Measurements from ENCODE around the gene ATP4A.

The ATP4A gene

DNA sequence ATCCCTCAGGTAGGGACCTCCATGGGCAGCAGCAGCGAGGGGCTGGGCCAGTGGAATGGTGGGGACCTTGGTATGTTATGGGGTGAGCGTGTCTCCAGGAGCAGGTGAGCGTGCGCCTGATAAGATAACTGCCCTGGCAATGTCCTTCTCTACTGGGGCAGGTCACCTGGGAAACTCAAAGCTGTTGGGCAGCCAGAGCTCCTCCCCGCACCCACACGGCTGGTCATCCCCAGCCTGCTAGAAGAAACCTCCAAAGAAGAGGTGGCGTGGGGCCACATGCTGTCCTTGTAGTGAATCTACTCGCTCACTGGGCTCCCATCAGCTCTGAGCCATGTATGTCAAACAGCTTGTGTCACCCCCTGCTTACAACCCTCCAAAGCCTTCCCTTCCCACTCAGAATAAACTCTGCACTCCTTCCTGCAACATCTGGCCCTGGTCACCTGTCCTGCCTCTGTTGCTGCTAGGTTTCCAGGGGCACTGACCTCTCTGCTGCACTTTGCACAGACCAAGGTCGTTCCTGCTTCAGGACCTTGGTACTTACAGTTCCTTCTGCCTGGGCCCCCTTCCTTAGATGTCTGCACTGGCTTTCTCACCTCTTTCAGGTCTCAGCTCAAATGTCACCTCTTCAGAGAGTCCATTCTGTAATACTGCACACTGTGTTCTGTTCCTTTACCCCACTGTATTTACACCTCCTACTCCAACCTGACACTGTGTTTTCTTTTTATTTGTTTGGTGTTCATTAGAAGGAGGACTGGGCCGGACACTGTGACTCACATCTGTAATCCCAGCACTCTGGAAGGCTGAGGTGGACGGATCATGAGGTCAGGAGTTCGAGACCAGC, 1.8 kb upstream of the ATP4A start:
- no peak for DNase-seq (ENCODE audit: low read depth)

DNA sequence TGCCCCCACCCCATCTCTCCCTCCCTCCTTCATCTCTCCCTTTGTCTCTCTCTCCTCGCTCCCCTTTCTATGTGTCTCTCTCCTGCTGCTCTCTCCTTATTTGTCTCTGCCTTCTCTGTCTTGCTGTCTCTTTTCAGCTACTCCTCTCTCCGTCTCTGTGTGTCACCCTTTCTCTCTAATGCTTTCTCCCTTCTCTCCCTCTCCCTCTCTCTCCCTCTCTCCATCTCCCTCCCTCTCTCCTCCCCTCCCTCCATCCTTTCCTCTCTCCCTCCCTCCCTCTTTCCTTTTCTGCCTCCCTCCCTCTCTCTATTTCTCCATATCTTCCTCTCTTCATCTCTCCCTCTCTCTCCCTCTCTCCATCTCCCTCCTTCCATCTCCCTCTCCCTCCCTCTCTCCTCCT, 682 bp downstream of the ATP4A start:
- DNase-seq (ENCODE audit: low read depth) = no peak

DNA sequence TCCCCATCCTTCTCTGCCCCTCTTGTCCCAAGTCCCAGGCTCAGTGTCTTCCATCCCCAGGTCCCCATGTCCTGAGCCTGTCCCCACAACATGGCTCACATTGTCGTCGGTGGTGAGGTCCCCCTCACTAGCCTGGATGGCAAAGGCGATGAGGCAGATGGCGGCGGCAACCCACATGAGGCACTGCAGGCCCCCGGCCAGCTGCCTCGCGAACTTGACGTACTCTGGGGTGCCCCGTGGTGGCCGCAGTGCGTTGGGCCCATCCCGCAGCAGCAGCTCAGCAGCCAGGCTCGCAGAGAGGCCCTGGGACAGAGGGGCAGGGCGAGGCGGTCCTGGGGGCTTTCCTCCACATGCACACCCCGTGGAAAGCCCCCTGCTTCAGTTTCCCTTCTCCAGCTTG, 1.1 kb downstream of the ATP4A start:
- no peak for DNase-seq (ENCODE audit: low read depth)

DNA sequence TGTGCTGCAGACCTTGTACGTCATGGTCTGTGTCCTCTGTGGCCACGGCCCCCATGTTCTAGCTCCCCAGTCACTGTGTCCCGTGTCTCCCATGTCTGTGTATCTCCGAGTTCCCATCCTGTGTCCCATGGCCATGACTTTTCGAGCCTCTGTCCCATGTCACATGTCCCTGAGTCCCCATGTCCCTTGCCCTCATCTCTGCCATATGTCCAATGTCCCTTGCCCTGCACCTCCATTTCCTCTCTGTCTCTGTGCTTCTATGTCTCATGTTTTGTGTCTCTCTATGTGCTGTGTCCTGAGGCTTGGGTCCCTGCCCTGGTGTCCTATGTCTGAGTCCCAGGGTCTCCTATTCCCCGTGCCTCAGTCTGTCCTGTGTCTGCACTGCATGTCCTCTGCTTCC, 2.0 kb downstream of the ATP4A start:
- DNase-seq (ENCODE audit: low read depth) = no peak

DNA sequence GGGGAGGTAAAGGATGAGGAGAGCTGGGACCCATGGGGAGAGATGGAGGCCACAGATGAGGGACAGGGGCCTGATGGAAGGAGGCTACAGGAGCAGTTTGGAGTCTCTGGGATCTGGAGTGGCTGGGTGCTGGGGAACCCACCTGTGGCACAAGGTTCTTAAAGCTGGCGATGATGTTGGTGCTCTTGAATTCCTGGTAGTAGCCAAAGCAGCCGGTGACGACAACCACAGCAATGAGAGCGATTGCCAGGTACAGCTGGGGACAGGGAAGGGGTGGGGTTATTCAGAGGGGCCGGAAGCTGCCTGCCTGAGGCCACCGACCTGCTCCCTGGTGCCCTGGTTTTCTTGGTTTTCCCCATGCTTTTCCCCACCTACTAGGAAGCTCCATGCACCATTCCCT, 2.8 kb downstream of the ATP4A start:
- no peak for DNase-seq (ENCODE audit: low read depth)

DNA sequence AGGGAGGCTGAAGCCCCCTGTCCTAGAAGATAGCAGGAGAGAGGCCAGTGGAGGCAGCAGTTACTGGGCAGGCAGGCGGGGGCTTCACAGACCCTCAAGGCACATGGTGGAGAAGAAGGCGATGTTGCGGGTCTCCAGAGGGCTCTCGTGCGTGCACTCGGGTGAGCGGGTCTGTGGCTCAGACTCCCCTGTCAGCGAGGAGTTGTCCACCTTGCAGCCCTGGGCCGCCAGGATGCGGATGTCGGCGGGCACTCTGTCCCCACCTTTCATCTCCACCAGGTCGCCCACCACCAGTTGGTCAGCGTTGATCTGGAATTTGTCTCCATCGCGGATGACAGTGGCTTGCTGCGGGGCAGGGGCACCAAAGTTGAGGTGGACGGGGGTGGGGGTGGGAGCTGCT, 3.2 kb downstream of the ATP4A start:
- DNase-seq (ENCODE audit: low read depth) = no peak

DNA sequence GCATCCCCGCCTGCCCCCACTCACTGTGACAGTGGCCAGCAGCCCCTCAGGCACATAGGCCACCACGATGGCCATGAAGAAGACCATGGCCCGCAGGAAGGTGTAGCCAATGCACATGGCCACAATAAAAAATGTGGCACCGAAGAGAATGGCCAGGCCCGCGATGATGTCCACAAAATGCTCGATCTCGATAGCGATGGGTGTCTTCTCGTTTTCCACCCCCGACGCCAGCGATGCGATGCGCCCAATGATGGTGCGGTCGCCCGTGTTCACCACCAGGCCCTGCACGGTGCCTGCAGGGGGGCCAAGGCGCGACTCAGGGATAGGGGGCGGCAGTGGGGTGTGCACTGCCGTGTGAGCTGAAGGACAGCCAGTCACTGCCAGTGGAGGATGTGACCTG, 3.7 kb downstream of the ATP4A start:
- DNase-seq (ENCODE audit: low read depth) = no peak

DNA sequence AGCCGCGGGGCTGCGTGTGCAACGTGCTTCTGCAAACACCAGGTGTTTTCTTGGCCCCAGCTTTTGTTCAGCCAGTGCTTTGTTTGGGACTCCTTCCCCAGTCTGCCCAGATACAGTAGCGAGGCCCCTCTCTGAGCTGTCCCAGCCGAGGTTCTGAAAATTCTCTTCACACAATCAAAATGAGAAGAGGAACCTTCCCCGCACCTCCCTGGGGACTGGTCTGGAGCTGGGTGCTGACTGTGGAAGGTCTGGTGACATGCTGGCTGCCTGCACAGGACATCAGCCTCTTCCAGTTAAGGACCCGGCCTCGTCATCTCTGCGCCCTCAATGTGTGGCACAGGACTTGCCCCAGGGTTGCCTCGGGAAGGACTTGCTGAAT, 4.2 kb downstream of the ATP4A start:
- no peak for DNase-seq (ENCODE audit: low read depth)

DNA sequence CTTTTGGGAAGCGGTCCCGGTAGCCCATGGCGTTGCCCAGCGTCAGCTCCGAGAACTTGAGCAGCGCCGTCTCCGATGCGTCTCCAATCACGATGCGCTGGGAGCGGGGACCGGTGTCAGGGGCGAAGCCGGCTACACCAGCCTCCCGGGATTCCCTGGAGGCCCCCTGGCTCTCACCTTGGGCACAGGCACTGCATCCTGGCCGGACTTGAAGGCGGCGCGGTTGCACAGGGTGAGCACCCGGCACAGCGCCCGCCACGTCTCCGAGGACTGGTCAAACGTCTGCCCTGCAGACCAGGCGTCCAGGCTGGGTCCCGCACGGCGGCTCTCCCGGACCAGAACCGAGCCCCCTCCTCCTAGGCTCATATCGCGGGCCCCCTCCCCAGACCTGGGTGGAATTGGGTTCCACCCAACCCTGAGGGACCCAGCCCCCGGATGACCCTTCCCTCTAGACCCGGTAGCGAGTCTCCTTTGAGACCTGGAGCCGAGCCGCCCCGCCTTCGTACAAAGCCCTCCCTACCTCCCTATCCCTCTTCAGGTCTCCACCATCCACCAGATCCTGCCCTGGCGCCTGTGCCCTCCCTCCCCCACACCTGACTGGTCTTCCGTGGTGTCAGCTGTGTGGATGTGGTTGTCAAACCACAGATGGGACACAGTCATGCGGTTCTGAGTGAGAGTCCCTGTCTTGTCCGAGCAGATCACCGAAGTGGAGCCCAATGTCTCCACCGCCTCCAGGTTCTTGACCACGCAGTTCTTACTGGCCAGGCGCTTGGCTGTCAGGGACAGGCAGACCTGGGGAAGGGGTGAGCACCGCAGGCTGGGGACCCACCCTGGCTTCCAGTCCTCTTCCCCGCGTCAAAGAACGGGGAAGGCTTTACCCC, 4.8 kb downstream of the ATP4A start:
- DNase-seq (ENCODE audit: low read depth) = no peak

DNA sequence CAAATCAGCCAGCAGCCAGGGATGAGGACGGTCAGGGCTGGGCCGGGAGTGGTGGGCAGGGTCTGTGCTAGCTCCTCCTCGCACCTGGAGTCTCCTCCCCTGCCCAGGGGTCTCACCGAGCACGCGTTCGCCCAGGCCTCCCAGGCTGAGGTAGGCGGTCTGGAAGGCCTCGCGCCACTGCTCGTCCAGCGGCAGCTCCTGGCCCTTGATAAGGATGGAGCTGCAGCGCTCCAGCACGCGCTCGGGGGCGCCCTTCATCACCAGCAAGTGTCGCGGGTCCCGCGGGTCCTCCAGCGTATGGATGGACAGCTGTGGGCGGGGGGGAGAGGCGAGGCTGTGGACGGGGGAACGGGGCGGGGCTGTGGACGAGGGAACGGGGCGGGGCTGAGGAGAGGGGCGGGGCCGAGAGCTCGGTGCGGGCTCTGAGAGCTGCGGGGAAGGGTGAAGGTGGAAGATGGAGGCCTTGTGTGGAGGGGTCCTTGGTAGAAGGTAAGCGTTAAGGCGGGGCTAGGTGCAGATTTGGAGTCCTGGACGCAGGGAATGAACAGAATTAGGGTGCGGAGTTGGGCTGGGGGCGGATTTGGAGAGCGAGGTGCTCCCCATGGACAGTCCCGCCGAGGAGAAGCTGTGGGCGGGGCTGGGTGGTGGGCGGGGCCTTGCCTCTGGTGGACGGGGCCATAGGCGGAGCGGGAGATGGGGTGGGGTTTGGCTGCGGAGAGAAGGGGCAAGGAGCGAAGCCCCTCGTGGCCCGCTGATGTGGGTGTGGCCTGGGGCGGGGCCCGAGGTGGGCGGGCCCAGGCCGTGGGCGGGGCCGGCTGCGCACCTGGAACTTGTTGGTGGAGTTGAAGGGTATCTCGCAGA, 5.7 kb downstream of the ATP4A start:
- peak; percentile 56 for DNase-seq (ENCODE audit: low read depth)

DNA sequence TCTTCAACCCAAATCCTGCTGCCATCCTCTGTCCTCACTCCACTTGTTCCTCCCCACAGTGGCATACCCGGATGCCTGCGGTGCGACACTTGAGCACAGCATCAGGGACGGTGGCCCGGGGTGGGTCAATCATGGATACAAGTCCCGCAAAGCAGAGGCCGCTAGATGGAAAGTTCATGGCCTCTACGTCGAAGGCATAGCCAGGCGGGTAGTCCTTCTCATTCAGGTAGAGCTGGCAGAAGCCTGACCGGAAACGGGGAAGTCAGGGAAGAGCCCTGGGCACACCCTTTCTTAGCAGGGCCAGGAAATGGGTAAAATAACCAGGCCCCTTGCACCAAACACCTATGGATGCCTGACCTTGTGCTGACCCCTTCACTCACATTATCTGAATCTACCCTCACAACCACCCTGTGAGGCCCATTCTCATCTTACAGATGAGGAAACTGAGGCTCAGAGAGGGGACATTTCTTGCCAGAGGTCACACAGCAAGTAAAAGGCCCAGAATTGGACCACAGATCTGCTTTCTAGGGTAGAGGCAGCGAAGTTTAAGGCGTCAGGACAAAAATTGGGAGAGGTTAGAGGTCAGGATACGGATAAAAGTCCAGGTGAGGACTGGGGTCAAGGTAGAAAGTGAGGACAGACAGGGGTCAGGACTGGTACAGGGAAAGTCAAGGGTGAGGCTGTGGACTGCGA, 6.5 kb downstream of the ATP4A start:
- no peak for DNase-seq (ENCODE audit: low read depth)

DNA sequence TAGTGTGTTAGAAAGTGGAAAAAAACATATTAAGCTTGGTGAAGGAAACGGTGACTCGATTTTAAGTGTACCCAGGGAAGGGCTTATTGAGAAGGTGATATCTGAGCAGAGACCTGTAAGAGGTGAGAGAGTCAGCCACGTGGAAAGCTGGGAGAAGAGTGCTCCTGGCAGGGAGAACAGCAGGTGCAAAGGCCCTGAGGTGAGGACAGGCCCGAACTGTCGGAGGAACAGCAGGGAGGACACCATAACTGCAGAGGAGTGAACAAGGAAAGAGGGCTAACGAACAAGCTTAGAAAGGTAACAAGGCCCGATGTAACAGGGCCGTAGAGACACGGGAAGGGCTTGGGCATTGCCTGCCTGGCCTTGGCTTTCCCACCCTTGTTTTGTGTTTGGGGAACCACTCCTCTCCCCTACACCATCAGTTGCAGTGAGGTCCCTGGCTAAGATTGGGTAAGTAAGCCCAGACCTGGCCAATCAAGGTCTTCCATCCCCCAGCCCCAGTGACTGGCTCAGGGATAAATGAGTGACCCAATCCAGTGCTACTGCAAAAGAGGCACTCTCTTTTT, 7.3 kb downstream of the ATP4A start:
- DNase-seq (ENCODE audit: low read depth) = no peak

DNA sequence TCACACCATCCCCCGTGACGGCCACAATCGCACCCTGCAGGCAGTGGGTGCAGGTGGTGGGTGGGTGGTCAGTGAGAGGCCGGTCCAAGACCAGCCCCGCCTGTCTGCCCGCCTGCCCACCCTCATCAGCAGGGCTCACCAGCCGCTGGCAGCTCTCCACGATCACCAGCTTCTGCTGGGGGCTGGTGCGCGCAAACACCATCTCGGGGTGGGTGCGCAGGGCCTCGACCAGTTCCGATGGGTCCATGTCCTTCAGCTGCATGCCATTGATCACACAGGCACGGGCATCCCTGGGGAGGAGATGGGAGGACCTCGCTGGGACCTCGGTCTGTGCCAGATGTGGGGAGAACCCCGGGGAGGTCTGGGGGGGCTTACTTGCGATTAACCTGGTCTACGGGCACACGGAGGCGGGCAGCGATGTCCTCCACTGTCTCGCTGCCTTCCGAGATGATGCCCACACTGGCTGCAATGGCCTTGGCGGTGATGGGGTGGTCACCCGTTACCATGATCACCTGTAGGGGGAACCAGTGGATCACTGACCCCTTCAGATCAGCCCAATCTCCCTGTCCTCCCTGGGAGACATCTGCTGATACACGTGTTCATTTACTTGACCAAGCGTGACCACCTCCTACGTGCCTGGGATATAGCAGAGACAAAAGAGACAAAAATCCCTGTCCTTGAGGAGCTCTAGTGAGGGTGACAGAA, 8.0 kb downstream of the ATP4A start:
- DNase-seq (ENCODE audit: low read depth) = peak; percentile 12

DNA sequence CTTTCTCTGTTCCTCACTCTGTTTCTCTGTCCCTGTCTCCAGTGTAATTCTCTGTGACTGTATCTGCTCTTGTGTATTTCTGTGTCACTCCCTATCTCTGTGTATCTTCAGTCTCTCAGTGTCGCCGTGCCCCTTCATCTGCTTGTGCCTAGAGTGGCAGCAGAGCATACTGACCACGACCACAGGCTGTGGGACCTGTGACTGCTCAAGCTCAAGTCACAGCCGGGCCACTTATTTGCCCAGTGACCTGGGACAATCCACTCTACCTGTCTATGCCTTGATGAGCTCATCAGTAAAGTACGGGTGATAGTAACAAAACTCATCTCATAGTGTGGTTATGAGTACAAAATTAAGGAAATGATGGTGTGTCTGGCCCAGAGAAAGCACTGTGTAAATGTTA, 9.4 kb downstream of the ATP4A start:
- no peak for DNase-seq (ENCODE audit: low read depth)

DNA sequence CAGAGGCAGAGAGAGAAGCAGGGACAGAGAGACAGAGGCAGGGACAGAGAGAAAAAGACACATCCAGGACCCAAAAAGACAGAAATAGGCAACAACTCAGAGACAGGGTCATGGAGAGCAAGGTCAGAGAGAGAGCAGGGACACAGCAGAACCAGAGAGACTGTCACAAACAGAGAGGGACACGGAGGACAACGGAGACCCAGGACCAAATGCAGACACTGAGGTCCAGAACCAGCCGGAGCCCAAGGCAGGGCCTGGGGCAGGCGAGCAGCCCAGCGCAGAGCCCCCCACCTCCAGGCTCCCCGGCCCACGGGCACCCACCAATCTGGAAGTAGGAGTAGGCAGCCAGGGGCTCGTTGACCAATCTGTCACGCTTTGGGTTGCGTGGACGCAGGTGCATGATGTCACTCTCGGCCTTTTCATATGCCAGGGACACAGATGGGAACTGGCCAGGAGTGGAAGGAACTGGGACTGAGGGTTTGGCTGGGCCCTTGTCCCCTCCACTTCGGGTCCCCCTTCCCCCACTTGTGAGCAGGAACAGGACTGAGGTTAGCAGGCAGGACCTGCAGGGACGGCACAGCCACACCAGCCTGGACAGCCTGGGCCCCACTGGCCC, 10.0 kb downstream of the ATP4A start:
- DNase-seq (ENCODE audit: low read depth) = no peak

DNA sequence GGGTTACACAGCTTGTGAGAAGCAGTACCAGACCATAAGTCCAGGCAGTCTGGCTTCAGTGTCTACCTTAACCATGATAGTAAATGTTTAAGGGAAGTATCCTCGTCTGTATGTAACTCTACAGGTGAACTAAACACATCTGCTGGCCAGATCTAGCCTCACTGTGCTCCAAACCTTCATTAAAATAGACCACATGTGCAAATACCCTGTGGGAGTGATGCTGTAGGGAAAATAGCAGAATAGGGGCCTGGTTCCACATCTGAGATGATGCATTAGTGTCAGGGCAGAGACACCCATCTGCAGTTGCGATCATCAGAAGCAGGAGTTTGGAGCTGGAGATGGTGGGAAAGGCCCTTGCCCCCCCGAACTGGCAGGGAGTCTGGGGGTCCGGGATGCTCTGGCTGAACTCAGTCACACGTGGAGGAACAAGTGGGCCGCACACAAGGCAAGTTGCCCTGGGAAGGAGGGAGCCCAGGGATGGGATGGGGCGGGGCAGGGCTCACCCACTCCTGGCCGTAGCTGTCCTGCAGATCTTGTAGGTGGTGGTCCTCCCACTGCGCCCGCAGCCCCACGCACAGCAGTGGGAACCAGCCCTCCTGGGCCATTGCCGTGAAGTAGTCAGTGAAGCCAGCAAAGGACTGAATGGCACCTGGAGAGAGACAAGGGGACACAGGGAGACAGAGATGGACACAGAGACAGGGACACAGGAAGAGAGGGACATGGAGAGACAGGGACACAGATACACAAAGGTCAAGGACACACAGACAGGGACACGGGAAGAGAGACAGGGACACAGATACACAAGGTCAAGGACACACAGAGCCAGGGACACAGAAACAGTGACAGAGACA, 10.7 kb downstream of the ATP4A start:
- no peak for DNase-seq (ENCODE audit: low read depth)

DNA sequence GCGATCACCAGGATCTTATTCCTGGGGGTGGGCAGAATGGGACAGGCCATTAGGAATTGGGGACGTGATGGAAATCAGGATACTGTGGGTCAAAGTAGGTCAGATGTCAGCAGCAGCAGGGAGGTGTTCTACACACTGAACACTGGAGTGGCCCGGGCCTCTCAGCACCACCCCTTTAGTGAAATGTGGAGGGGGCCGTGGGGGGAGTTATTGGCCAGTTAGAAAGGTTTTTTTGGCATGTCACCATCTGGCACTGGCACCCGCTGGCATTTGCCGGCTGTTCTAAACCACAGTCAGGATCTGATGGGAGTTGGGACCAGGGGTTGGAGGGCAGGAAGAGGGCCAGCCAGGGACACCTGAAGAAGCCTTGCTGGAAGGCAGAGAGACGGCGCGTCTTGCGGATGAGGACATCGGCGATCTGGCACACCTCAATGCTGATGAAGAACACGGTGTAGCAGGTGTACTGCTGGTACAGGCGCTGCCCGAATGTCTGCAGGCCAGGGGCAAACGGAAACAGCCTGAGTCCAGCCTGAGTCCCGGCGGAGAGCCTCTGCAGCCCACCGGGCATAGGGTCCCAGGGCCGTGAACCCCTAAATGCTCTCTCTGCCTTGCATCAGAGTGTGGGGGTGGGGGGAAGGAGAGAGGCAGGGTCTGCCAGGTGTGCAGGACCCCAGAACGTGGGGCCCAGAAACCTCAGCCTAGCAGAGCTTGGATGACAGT, 12.2 kb downstream of the ATP4A start:
- no peak for DNase-seq (ENCODE audit: low read depth)

DNA sequence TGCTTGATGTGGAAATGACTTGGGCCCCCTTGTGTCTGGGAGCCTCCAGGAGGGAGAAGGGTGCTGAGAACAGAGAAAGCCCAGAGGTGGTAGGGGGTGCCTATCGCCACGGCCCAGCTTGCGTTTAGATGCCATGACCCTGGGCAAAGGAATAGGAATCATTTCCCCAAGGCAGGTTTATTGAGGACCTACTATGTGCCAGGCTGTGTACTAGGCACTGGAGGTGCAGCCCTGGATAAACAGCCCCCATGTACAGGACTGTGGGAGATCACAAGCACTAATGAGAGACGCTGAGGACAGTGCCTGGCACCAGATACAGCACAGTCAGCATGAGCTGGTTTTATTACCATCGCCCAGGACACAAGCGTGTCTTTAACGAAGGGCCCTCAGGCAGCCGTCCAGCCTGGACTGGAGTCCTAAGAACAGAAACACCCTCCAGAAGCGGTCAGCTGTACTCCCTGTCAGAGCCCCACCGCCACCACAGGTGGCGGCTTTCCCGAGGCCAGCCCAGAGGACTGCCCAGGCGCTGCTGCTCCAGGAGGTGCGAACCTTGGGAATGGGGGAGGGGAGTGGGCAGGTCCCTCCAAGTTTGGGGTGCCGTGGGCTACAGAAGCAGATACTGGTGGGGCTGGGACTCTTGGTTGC, 13.5 kb downstream of the ATP4A start:
- DNase-seq (ENCODE audit: low read depth) = no peak
